NT2/D1 (cell line): Measurements from ENCODE around the gene MOV10L1.
"Not testable (repeated sequence)": the region's sequence is repeated elsewhere in the genome, so short reads cannot be mapped to it uniquely, and the experiment has no call there.

Experiments used
- DNase-seq: peaks from one replicate; pipeline ENCODE4 v3.0.0-alpha.2; 2011; ENCODE audit warnings: low read depth, low spot score
- H3K27me3 ChIP-seq: 2 replicates; pipeline ENCODE4 v1.6.0; 2011; ENCODE audit warnings: mild to moderate bottlenecking; ENCODE audit not compliant: insufficient read length, insufficient read depth
- H3K36me3 ChIP-seq: 2 replicates; pipeline ENCODE4 v1.6.1; 2011; ENCODE audit warnings: mild to moderate bottlenecking, low read length, mixed read lengths; ENCODE audit not compliant: insufficient read depth, insufficient read length
- H3K4me1 ChIP-seq: 2 replicates; pipeline ENCODE4 v1.5.1; 2011; ENCODE audit not compliant: insufficient read depth, insufficient read length
- H3K4me3 ChIP-seq: 2 replicates; pipeline ENCODE4 v1.5.1; 2011; ENCODE audit warnings: low read depth; ENCODE audit not compliant: insufficient read length
- H3K9ac ChIP-seq: 2 replicates; pipeline ENCODE4 v1.6.0; 2011; ENCODE audit warnings: low read depth; ENCODE audit not compliant: insufficient read length
- H3K9me3 ChIP-seq: 2 replicates; pipeline ENCODE4 v1.5.1; 2011; ENCODE audit warnings: mild to moderate bottlenecking, low read length; ENCODE audit not compliant: insufficient read depth
- SUZ12 ChIP-seq: IDR thresholded peaks from 2 replicates; pipeline ENCODE4 v1.6.1; 2011; ENCODE audit not compliant: insufficient read length, insufficient read depth; ENCODE audit errors: extremely low read depth
- YY1 ChIP-seq: IDR thresholded peaks from 2 replicates; pipeline ENCODE4 v1.6.1; 2011; ENCODE audit not compliant: insufficient read length, insufficient read depth
- ZNF274 ChIP-seq: IDR thresholded peaks from 2 replicates; pipeline ENCODE4 v1.6.1; 2011; ENCODE audit warnings: mild to moderate bottlenecking, low read depth, low read length

Gene MOV10L1

DNA sequence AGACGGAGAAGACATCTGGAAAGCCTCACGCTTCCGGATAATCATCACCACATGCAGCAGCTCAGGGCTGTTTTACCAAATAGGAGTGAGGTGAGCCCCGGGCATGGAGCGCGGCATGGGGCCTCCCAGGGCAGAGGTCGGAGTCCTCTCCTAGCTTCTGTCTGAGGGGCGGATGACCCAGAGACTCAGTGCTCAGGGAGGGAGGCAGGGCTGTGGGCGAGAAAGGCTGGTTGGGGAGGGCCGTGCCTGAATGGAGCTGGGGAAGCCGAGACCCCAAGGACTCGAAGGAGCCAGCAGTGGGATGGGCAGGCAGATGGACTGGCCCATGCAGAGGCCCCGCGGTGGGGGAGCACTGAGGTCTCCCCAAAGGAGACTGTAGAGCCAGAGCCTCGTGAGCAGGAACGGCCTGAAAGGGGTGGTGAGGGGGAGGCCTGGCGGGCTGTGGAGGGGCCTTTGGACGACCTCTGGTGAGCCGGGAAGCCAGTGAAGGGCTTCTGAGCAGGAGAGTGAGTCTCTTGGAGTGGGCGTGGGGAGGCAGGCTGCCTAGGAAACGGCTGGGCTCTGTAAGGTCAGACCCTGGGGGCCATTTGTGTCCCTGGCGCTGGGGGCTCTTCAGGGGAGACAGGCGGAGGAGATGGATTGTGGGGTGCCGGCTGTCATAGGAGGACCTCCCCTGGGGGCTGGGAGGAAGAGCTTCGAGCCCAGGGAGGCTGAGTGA is 56.1 kb downstream of the MOV10L1 start:
- Histone ChIP-seq H3K36me3 (no peaks in the 10 kb centered on the region), H3K27me3 (no peaks in the 10 kb centered on the region), H3K4me3 (no peak overlapping the region), H3K4me1 (peaks cover 10% of the 10 kb centered on the region), H3K9me3 (no peaks in the 10 kb centered on the region), H3K9ac (no peak overlapping the region)
- DNase-seq: no peak
- TF ChIP-seq YY1 (no peak), SUZ12 (no peak), ZNF274 (no peak)

DNA sequence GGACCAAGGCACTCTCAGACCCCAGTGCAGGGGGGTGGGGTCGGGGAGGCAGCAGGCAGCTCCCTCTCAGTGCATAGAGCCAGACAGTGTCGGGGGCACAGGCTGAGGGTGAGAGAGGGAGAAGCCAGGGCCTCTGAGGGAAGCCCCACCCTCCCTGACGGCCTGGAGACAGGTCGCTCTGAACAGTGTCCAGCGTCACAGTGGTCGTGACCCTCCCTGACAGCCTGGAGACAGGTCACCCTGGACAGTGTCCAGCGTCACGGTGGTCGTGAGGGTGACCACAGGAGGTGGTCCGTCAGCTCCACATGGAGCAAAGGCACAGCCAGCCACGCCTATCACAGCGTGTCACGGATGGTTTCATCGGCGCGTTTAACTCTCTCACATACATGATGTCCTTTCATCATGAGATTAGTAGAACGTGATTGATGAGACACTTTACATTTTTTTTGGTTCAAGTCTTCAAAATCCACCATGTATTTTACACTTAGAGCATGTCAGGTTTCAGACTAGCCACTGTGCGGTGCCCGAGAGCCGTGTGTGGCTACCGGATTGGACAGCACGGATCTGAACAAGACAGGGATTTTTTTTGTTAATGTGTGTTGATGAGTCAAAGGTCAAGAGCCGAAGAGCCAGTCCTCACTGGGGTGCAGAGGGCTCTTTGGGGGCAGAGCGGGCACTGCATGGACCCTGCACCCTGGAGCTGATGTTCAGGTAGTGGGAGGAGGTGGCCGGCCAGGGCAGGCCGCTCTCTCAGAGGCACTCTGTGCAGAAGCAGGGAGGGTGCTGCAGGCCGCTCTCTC is 56.8 kb downstream of the MOV10L1 start:
- no peak for TF ChIP-seq SUZ12
- no peak for TF ChIP-seq YY1
- TF ChIP-seq ZNF274: no peak
- H3K9ac ChIP-seq: no peak overlapping the region
- DNase-seq: no peak
- H3K9me3 ChIP-seq: no peaks in the 10 kb centered on the region
- H3K36me3 ChIP-seq: no peaks in the 10 kb centered on the region
- H3K4me1 ChIP-seq: peaks cover 10% of the 10 kb centered on the region
- H3K4me3 ChIP-seq: no peak overlapping the region
- no peaks in the 10 kb centered on the region for H3K27me3 ChIP-seq

DNA sequence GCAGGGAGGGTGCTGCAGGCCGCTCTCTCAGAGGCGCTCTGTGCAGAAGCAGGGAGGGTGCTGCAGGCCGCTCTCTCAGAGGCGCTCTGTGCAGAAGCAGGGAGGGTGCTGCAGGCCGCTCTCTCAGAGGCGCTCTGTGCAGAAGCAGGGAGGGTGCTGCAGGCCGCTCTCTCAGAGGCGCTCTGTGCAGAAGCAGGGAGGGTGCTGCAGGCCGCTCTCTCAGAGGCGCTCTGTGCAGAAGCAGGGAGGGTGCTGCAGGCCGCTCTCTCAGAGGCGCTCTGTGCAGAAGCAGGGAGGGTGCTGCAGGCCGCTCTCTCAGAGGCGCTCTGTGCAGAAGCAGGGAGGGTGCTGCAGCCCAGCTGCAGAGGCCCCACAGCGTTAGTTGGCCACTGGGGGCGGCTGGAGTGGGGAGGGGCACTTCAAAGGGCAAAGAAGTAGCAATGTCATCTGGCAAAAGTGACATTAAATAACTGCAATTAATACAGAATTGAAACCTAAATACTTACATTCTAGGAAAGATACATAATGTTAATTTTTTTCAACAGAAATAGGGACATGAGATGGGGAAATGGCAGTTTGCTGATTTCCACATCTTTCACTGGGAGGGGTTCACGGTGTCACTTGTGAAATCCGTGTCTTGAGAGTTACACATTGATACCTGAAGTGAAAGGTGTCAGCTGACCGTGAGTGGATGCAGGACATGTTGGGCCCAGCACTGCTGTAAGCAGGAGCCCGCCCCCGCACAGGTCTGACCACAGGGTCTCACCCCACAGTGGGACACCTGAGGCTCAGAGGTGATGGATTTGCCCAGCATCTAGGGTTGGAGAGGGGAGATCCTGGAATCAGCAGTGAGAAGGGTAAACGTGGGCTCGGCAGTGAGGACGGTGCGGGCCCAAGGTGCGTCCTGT is 57.7 kb downstream of the MOV10L1 start:
- H3K4me3 ChIP-seq, H3K27me3 ChIP-seq, H3K9me3 ChIP-seq, H3K36me3 ChIP-seq, H3K4me1 ChIP-seq, H3K9ac ChIP-seq, DNase-seq: not testable (repeated sequence)

DNA sequence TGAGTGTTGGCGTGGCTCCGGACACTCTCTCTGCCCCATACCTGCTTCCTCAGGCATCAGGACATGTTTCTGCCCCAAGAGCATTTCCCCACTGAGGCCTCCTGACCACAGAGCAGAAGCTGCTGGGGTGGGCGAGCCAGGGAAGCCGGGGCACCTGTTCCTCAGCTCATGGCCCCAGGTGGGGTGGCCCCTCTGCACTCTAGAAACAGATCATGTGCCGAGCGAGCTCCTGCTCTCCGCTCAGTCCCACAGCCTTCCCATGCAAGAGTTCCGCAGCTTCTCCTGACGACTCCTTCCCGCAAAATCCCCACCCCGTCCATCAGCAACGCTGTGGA is 58.3 kb downstream of the MOV10L1 start:
- DNase-seq: no peak
- no peaks in the 10 kb centered on the region for H3K9me3 ChIP-seq
- no peaks in the 10 kb centered on the region for H3K36me3 ChIP-seq
- no peak for TF ChIP-seq YY1
- TF ChIP-seq ZNF274: no peak
- TF ChIP-seq SUZ12: no peak
- H3K4me1 ChIP-seq: peaks cover 10% of the 10 kb centered on the region
- H3K9ac ChIP-seq: no peak overlapping the region
- no peak overlapping the region for H3K4me3 ChIP-seq
- no peaks in the 10 kb centered on the region for H3K27me3 ChIP-seq

DNA sequence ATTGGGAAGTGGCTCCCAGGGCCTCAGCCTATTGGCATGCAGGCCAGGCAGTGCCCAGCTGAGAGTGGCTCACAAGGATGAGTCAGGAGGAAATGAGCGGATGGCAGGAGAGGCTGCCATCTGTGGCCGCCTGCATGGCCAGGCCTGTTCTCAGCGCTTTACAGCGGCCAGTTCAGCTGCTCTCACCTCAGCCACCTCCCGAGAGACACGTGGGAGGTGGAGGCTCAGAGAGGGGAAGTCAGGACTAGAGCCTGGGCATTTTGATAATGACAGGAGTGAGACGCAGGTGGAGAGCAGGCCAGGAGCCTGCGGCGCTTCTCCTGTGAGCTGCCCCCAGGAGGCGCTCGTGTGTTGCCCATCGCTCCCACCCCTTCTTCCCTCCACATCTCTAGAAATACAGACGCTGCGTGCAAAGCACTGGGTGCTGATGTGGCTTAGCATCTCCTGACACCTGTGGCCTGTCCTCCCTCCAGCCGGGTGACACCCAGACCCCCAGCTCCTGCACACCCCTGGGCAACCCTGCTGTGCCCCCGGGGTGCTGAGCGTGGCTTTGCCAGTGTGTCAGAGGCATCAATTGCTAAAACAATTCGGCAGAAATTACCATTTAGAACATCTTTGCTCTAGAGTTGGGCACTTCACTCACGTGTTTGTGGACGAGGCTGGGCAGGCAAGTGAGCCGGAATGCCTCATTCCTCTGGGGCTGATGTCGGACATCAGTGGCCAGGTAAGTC is 59.4 kb downstream of the MOV10L1 start:
- H3K9ac ChIP-seq: no peak overlapping the region
- peaks cover 10% of the 10 kb centered on the region for H3K4me1 ChIP-seq
- H3K27me3 ChIP-seq: no peaks in the 10 kb centered on the region
- no peaks in the 10 kb centered on the region for H3K9me3 ChIP-seq
- TF ChIP-seq SUZ12 (no peak), YY1 (no peak), ZNF274 (no peak)
- H3K4me3 ChIP-seq: no peak overlapping the region
- H3K36me3 ChIP-seq: no peaks in the 10 kb centered on the region
- DNase-seq: peak; percentile 35

DNA sequence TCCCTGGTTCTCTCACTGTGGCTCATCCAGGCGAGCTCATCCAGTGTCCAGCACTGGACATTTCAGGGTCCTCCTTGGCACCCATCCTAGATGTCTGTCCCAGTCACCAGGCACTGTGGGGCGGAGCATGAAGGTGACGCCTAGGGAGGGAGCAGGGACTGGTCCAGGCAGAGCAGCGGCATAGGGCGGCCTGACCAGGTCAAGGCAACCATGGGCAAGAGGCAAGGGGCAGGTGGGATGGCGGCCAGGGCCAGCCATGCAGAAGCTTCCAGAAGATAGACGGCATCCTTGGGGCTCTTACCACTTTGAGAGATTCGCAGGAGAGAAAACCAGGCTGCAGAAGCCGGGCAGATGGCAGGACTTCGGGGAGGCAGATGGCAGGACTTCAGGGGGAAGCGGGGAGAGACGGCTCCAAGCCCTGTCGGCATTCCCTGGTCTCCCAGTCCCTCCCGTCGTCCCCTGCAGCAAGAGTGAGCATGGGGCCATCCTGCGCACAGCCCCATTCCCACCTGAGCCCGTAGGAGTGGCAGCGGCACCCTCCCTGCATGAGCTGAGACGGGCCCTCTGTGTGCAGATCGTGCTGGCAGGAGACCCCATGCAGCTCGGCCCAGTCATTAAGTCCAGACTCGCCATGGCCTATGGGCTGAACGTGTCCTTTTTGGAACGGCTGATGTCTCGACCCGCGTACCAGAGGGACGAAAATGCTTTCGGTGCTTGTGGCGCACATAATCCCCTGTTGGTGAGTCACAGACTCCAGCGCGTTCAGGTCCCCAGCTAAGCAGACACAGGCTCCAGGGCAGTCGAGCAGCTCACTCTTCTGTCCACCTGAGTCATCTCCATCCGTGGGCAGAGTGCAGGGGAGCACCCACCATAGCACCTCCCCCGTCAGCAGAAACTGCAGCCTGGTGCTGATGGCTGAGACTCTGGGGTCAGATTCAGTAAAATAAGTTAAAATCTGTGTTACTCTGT is 60.6 kb downstream of the MOV10L1 start:
- no peak for DNase-seq

More for the DNA sequence above, 60.6 kb downstream of the MOV10L1 start:
- H3K4me3 ChIP-seq: no peak overlapping the region
- TF ChIP-seq SUZ12 (no peak), YY1 (no peak), ZNF274 (no peak)
- H3K9ac ChIP-seq: no peak overlapping the region
- H3K27me3 ChIP-seq: no peaks in the 10 kb centered on the region
- no peaks in the 10 kb centered on the region for H3K36me3 ChIP-seq
- peaks cover 10% of the 10 kb centered on the region for H3K4me1 ChIP-seq
- no peaks in the 10 kb centered on the region for H3K9me3 ChIP-seq
